ENCODE data around the gene PDCD1. TPM values are rescaled to one million over a fixed set of nuclear protein-coding genes. Genes with fewer than 3 reads are reported as not detected.

Gene PDCD1
- total RNA-seq, 4 donors from 2014 or later: 0.49 to 2.3 (median 1.1) TPM

DNA sequence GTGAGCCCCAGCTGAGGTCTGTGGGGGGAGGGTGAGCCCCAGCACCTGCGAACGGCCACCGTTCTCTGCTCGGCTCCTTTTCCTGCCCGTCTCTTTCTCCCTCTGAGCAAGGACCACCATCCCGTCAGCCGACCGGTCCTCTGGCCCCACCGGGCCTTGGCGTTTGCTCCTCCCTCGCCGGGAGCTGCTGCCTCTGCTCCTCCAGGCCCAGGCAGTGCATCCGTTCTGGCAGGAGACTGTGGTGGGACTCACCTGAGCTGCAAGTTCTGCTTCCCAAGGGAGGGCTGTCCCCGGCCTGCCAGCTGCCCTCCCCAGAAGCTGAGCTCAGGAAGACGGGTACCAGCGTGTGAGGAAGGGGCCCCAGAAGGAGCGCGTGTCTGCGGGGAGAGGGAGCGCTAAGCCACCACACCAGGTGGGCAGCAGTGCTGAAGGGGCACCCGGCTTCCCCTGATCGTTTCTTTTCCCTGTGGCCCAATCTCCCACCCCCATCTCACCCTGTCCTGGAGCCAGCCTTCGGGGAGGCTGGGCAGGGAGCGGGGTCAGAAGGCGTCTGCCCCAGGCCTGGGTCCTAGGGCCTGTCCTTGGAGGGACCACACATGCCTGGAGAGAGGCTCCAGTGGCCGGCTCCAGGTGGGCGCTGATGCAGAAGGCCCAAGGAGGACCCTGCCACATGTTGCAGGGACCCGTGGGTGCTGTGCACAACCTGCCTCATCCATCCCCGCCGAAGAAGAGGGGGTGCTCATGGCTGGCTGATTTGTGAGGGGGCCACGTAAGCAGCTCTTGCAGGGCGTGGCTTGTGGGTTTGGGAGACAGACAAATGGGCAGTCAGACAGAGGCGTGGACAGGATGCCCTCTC is 8.3 kb upstream of the PDCD1 start:
- Histone ChIP-seq H3K36me3 (no peaks in the 10 kb centered on the region), H3K27ac (no peak overlapping the region), H3K4me1 (peaks cover 0 to 7% of the 10 kb centered on the region in 2 donors), H3K27me3 (peaks cover 6% of the 10 kb centered on the region), H3K4me3 (replicated peaks in 1 of 3) (no peak overlapping the region), H3K9me3 (no peaks in the 10 kb centered on the region)
- intact Hi-C loops (cut with DNase I): no loop called here
- no peak for DNase-seq
- 50 to 56% methylated on average over 21 to 31 of the region's 33 CpGs for WGBS, 2 donors
- TF ChIP-seq POLR2A (IDR thresholded peaks at IDR 0.05): no peak

DNA sequence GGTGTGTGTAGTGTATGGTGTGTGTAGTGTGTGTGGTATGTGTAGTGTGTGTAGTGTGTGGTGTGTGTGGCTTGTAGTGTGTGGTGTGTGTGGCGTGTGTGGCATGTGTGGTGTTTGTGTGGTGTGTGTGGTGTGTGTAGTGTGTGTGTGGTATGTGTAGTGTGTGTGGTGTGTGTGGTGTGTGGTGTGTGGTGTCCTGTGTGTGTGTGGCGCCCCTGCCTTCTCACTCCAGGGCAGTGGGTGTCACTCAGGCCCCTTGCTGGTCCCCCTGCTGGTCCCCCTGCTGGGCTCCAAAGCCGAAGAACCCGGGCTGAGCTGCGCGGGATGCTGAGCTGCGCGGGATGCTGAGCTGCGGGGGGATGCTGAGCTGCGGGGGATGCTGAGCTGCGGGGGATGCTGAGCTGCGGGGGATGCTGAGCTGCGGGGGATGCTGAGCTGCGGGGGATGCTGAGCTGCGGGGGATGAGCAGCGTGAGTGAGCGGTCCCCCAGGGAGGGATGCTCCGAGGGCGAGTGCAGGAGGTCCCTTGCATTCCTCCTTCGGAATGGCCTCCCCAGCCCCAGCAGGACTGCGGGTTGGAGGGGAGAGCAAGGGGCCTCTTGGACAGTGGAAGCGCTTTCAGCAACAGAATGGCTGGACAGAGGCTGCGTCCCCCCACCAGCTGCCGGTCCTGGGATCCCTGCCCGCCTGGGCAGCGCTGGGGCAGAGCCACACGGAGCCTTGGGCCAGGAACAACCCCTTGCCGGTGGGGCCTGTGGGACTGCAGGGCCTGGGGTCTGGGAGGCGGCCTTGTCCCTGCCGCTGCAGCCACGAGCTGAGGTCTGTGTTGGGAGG is 7.5 kb upstream of the PDCD1 start:
- DNase-seq: no peak
- WGBS, 2 donors: 15 to 22% methylated on average over 13 to 17 of the region's 31 CpGs
- no peaks in the 10 kb centered on the region for H3K9me3 ChIP-seq
- peaks cover 0 to 7% of the 10 kb centered on the region in 2 donors for H3K4me1 ChIP-seq
- H3K4me3 ChIP-seq (replicated peaks in 1 of 3): no peak overlapping the region
- no peaks in the 10 kb centered on the region for H3K36me3 ChIP-seq
- H3K27me3 ChIP-seq: peaks cover 6% of the 10 kb centered on the region
- TF ChIP-seq, protein P1, sequence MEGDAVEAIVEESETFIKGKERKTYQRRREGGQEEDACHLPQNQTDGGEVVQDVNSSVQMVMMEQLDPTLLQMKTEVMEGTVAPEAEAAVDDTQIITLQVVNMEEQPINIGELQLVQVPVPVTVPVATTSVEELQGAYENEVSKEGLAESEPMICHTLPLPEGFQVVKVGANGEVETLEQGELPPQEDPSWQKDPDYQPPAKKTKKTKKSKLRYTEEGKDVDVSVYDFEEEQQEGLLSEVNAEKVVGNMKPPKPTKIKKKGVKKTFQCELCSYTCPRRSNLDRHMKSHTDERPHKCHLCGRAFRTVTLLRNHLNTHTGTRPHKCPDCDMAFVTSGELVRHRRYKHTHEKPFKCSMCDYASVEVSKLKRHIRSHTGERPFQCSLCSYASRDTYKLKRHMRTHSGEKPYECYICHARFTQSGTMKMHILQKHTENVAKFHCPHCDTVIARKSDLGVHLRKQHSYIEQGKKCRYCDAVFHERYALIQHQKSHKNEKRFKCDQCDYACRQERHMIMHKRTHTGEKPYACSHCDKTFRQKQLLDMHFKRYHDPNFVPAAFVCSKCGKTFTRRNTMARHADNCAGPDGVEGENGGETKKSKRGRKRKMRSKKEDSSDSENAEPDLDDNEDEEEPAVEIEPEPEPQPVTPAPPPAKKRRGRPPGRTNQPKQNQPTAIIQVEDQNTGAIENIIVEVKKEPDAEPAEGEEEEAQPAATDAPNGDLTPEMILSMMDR (IDR thresholded peaks at IDR 0.05): no peak
- TF ChIP-seq POLR2A (IDR thresholded peaks at IDR 0.05): no peak
- H3K27ac ChIP-seq: no peak overlapping the region
- intact Hi-C loops (cut with DNase I): no loop called here

DNA sequence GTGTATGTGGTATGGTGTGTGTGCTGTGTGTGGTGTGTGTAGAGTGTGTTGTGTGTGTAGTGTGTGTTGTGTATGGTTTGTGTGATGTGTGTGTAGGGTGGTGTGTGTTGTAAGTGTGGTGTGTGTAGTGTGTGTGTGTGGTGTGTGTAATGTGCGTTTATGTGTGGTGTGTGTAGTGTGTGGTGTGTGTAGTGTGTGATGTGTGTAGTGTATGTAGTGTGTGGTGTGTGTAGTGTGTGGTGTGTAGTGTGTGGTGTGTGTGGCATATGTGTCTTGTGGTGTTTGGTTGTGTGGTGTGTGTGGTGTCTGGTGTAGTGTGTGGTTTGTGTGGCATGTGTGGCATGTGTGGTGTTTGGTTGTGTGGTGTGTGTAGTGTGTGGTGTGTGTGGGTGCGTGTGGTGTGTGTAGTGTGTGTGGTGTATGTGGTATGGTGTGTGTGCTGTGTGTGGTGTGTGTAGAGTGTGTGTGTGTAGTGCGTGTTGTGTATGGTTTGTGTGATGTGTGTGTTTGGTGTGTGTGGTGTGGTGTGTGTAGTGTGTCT is 6.8 kb upstream of the PDCD1 start:
- intact Hi-C loops (cut with DNase I): no loop called here
- WGBS, 2 donors: 83 to 87% methylated on average over 3 of the region's 3 CpGs
- H3K27ac ChIP-seq: no peak overlapping the region
- peaks cover 0 to 9% of the 10 kb centered on the region in 2 donors for H3K4me1 ChIP-seq
- peaks cover 6% of the 10 kb centered on the region for H3K27me3 ChIP-seq
- no peaks in the 10 kb centered on the region for H3K9me3 ChIP-seq
- no peak for DNase-seq
- no peak overlapping the region for H3K4me3 ChIP-seq (replicated peaks in 1 of 3)
- TF ChIP-seq, protein P1 (IDR thresholded peaks at IDR 0.05): no peak
- H3K36me3 ChIP-seq: no peaks in the 10 kb centered on the region

DNA sequence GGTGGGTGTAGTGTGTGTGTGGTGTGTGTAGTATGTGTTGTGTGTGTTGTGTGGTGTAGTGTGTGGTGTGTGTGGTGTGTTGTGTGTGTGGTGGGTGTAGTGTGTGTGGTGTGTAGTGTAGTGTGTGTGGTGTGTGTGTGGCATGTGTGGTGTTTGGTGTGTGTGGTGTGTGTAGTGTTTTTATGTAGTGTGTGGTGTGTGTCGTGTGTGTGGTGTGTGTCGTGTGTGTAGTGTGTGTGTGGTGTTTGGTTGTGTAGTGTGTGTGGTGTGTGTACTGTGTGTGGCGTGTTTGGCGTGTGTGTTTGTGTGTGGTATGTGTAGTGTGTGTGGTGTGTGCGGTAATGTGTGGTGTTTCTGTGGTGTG is 6.1 kb upstream of the PDCD1 start:
- H3K9me3 ChIP-seq: no peaks in the 10 kb centered on the region
- no peak for TF ChIP-seq POLR2A (IDR thresholded peaks at IDR 0.05)
- TF ChIP-seq, protein P1 (IDR thresholded peaks at IDR 0.05): no peak
- no peak overlapping the region for H3K4me3 ChIP-seq (replicated peaks in 1 of 3)
- H3K27ac ChIP-seq: no peak overlapping the region
- DNase-seq: no peak
- peaks cover 6% of the 10 kb centered on the region for H3K27me3 ChIP-seq
- H3K36me3 ChIP-seq: no peaks in the 10 kb centered on the region
- H3K4me1 ChIP-seq: peaks cover 5 to 15% of the 10 kb centered on the region in 2 donors
- WGBS, 2 donors: 92 to 94% methylated on average over 5 of the region's 5 CpGs
- intact Hi-C loops (cut with DNase I): no loop called here

DNA sequence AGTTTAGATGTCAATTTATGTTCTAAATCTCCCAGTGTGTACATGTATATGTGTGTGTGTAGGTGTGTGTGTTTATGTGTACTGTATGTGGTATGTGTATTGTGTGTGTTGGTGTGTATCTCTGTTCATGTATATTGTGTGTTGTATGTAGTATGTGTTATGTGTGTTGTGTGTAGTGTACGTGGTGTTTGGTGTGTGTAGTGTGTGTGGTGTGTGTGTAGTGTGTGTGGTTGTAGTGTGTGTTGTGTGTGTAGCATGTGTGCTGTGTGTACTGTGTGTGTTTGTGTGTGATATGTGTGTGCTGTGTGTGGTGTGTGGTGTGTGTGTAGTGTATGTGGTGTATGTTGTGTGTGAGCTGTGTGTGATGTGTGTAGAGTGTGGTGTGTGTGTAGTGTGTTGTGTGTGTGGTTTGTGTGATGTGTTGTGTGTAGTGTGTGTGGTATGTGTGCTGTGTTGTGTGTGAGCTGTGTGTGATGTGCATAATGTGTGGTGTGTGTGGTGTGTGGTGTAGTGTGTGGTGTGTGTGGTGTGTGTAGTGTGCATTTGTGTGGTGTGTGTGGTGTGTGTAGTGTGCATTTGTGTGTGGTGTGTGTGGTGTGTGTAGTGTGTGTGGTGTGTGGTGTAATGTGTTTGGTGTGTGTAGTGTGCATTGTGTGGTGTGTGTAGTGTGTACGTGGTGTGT is 5.6 kb upstream of the PDCD1 start:
- TF ChIP-seq, protein P1 (IDR thresholded peaks at IDR 0.05): no peak
- TF ChIP-seq POLR2A (IDR thresholded peaks at IDR 0.05): no peak
- Histone ChIP-seq H3K9me3 (no peaks in the 10 kb centered on the region), H3K36me3 (no peaks in the 10 kb centered on the region), H3K4me3 (replicated peaks in 1 of 3) (no peak overlapping the region), H3K4me1 (peaks cover 5 to 18% of the 10 kb centered on the region in 2 donors), H3K27ac (no peak overlapping the region), H3K27me3 (peaks cover 6% of the 10 kb centered on the region)
- no peak for DNase-seq
- WGBS, 2 donors: 90 to 93% methylated on average over 2 of the region's 2 CpGs
- intact Hi-C loops (cut with DNase I): no loop called here

Measured in thyroid gland (tissue), 4 donors.